Astrocyte (in vitro differentiated cells and primary cell): ENCODE data around the gene PRG2.

Experiments
- EZH2 ChIP-seq: IDR thresholded peaks from 2 replicates; pipeline ENCODE4 v1.6.1; 2012; ENCODE audit warnings: mild to moderate bottlenecking, low read length, inconsistent platforms; ENCODE audit not compliant: insufficient read depth
- TF ChIP-seq, protein P1 (sequence below): IDR thresholded peaks from 2 replicates; pipeline ENCODE4 v1.5.1; 2011; ENCODE audit warnings: low read depth, mild to moderate bottlenecking, inconsistent platforms, low read length, moderate library complexity; ENCODE audit not compliant: insufficient read depth

DNA sequence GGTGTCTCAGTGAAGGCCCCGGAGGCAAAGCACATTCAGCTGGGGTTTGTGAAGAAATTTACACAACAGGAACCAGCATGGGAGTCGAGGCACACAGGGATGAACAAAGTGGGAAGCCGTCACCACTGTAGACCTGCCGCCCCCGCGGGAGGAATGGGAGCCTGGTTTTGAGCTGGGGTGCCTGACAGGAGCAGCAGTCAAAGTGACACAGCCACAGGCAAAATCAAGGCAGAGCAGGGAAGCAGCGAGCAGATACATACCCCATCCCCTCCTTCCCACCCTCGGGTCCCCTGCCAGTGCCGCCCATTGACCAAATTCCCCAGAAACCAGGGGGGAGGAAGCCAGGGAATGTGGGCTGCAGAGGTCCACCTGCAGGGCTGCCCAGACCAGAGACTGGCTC, 31.5 kb downstream of the PRG2 start:
- TF ChIP-seq, protein P1, sequence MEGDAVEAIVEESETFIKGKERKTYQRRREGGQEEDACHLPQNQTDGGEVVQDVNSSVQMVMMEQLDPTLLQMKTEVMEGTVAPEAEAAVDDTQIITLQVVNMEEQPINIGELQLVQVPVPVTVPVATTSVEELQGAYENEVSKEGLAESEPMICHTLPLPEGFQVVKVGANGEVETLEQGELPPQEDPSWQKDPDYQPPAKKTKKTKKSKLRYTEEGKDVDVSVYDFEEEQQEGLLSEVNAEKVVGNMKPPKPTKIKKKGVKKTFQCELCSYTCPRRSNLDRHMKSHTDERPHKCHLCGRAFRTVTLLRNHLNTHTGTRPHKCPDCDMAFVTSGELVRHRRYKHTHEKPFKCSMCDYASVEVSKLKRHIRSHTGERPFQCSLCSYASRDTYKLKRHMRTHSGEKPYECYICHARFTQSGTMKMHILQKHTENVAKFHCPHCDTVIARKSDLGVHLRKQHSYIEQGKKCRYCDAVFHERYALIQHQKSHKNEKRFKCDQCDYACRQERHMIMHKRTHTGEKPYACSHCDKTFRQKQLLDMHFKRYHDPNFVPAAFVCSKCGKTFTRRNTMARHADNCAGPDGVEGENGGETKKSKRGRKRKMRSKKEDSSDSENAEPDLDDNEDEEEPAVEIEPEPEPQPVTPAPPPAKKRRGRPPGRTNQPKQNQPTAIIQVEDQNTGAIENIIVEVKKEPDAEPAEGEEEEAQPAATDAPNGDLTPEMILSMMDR, result no peak
- TF ChIP-seq EZH2, result no peak
